KG1 (cell line): ENCODE measurements around the gene FSTL4.

Source experiments
- DNase-seq: peaks from one replicate; lab custom pipeline; 2025; lab: John Stamatoyannopoulos, UW

The FSTL4 gene

GRCh38 chr5:133261993-133262392 is 350.3 kb downstream of the FSTL4 start:
- DNase-seq, result no peak

- DNase-seq, result no peak
Measured at GRCh38 chr5:133260715-133261114, 351.6 kb downstream of the FSTL4 start.

- no peak for DNase-seq
Measured at GRCh38 chr5:133259199-133259997, 352.9 kb downstream of the FSTL4 start.

GRCh38 chr5:133257977-133258376 is 354.4 kb downstream of the FSTL4 start:
- no peak for DNase-seq

GRCh38 chr5:133256276-133256675 is 356.1 kb downstream of the FSTL4 start:
- DNase-seq, result no peak

- no peak for DNase-seq
Measured at GRCh38 chr5:133254803-133255202, 357.5 kb downstream of the FSTL4 start.

GRCh38 chr5:133253671-133254070 is 358.7 kb downstream of the FSTL4 start:
- DNase-seq, result no peak

GRCh38 chr5:133253070-133253469 is 359.3 kb downstream of the FSTL4 start:
- DNase-seq, result no peak

- DNase-seq, result no peak
Measured at GRCh38 chr5:133252133-133252480, 360.2 kb downstream of the FSTL4 start.

GRCh38 chr5:133251296-133252132 is 360.8 kb downstream of the FSTL4 start:
- DNase-seq, result no peak

GRCh38 chr5:133250527-133250926 is 361.8 kb downstream of the FSTL4 start:
- no peak for DNase-seq

- DNase-seq, result no peak
Measured at GRCh38 chr5:133249593-133249992, 362.7 kb downstream of the FSTL4 start.

- DNase-seq, result no peak
Measured at GRCh38 chr5:133247881-133248624, 364.3 kb downstream of the FSTL4 start.

- no peak for DNase-seq
Measured at GRCh38 chr5:133247151-133247709, 365.1 kb downstream of the FSTL4 start.

- DNase-seq, result no peak
Measured at GRCh38 chr5:133246376-133247150, 365.8 kb downstream of the FSTL4 start.

- DNase-seq, result no peak
Measured at GRCh38 chr5:133246053-133246370, 366.3 kb downstream of the FSTL4 start.

GRCh38 chr5:133245191-133246052 is 366.9 kb downstream of the FSTL4 start:
- DNase-seq, result no peak

- DNase-seq, result no peak
Measured at GRCh38 chr5:133244242-133244641, 368.1 kb downstream of the FSTL4 start.

GRCh38 chr5:133243196-133243595 is 369.1 kb downstream of the FSTL4 start:
- no peak for DNase-seq

GRCh38 chr5:133242221-133242835 is 370.0 kb downstream of the FSTL4 start:
- DNase-seq, result no peak
